NCI-H187 (cell line): ENCODE data around the gene ITGA2.
"Not testable (repeated sequence)": the region's sequence is repeated elsewhere in the genome, so short reads cannot be mapped to it uniquely, and the experiment has no call there.

Experiments used
- DNase-seq, 2 experiments: peaks; one replicate each; lab custom pipeline; 2025; lab: John Stamatoyannopoulos, UW

Gene ITGA2

DNA sequence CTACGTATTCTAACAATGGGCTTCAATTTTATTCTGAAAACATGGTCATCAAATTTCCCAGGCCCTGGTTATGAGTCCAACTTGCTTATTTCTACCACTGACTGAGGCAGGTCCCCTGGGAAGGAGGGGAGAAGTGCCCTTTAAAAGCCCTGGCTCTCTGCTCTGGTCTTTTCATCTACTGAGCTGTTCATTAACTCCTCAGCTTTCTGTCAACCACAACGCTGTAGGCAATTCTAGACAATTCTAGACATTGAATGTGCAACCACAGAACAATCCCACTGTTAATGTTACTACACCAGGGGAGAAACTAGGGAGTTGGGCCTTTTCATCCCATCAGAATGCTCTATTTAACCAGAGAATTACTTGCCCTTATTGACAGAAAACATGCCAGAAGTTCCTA lies 110.4 kb downstream of the ITGA2 start:
- DNase-seq: no peak

DNA sequence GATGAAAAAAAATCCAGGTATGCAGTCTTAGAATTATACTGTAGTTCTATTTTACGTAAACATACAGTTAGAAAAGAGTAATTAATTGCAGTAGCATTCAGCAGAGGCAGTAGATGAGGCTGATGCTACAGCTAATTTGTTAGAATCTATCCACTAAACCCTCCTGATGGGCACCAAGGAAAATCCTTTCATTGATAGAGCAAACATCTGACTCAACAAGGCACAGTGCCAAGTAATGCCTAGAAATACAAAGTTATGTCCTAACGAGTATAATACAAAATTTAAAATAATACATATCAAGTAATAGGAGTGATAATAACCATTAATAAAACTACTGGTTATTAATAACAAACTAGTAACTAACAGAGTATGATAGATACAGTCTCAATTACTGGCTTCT lies 111.5 kb downstream of the ITGA2 start:
- no peak for DNase-seq

GRCh38 chr5:53105611-53106300 lies 116.6 kb downstream of the ITGA2 start:
- DNase-seq: no peak

GRCh38 chr5:53109056-53109442 lies 119.9 kb downstream of the ITGA2 start:
- DNase-seq: no peak

DNA sequence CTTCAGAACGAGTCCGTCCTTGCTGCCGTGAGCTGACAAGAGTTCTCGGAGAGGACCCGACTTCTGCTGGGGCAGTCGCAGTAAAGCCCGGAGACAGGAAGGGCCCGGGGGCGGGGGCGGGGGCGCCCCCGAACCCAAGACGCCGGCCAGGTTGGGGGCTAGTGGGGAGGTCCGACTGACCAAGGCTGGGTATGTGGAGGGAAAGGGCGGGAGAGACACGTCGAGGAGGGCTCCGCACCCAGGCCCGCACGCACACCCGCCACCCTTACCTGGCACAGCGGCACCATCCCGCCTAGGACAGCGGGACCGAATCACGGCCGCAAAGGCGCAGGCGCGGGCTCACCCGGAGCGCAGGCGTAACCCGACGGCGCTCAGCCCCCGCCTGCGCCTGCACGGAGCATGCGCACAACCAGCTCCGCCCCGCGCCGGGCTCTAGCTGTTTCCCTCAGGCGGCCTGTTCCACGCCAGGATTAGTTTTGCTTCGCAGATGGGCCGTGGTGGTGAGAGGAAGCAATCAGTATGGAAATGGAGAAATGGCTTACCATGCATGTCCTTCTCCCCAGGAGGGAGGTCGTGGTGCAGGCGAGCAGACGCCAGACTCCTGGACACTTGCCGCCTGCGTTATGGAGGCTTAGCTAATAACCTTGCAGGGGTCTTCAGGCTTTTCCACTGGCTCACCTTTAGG lies 120.4 kb downstream of the ITGA2 start, which contains the start of gene MOCS2:
TSS of gene MOCS2 (minus strand) at position 315 of the 685 bp plus-strand sequence. CDS start 2,583 bp downstream, outside the sequence.
- DNase-seq: peak; percentile 85 to 89

- DNase-seq: no peak
Measured at GRCh38 chr5:53110156-53110555, 121.0 kb downstream of the ITGA2 start.

GRCh38 chr5:53111139-53111538 lies 122.0 kb downstream of the ITGA2 start:
- DNase-seq: no peak

DNA sequence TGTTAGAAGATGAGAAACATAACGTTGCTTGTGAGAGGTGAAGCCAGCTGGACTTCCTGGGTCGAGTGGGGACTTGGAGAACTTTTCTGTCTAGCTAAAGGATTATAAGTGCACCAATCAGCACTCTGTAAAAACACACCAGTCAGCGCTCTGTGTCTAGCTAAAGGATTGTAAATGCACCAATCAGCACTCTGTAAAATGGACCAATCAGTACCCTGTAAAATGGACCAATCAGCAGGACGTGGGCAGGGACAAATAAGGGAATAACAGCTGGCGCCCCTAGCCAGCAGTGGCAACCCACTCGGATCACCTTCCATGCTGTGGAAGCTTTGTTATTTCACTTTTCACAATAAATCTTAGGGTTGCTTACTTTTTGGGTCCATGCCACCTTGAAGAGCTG lies 123.2 kb downstream of the ITGA2 start:
- DNase-seq: not testable (repeated sequence)

DNA sequence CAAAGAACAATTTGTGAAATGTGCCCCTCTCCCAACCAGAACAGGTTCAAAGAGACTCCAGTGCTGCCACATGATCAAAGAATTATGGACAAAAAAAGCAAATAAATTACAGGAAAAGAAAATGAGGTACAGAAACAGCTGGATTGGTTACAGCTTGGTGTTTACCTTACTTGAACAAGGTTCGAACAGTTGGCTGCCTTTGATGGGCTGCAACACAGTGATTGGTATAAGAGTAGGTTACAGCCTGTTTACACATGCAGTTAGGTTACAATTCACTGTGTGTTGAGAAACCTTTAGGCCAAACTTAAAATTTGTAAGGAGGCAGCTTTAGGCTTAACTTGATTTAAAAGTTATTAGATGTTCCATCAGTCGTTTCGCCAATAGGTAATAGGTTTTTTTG lies 123.8 kb downstream of the ITGA2 start:
- DNase-seq: no peak

GRCh38 chr5:53113947-53114346 lies 124.8 kb downstream of the ITGA2 start:
- DNase-seq: no peak

- no peak for DNase-seq
Measured at GRCh38 chr5:53114988-53115387, 125.8 kb downstream of the ITGA2 start.

- no peak for DNase-seq
Measured at GRCh38 chr5:53116597-53116996, 127.4 kb downstream of the ITGA2 start.

DNA sequence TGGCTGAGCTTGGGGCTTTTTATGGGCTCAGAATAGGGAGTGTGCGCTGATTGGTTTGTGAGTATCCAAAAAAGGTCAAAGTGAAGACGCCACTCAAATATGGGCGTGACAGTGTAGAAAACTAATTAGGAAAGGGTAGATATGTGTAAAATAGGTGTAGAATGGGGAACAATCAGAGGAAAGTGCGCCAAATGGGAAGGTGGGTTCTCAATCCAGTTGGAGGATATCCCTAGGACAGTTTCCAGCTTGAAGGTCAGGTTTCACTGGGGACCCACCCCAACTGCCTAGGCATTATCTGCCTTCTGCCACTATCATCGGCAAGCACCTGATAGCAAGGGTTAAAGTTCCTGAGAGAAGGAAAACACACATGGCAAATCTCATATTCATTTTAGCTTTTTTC lies 129.7 kb downstream of the ITGA2 start:
- DNase-seq: no peak

- no peak for DNase-seq
Measured at GRCh38 chr5:53120165-53120564, 131.0 kb downstream of the ITGA2 start.

DNA sequence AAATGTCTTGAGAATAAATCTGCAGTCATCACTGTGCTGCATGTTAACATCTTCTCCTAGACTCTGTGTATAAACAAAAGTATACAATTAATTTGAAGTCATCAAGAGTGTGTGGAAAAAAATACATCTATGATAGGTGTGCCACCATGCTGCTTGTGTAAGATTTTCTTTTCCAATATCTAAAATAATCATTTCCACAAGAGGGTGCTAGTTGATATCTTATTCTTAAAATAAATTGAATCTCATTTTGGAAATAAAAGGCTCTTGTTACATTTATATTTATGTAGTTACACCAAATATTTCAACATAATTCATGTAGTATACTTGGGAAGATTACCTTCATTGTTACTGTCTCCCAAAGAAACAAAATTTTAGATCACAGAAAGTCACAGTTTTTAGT lies 134.6 kb downstream of the ITGA2 start:
- no peak for DNase-seq

GRCh38 chr5:53126521-53126920 lies 137.4 kb downstream of the ITGA2 start:
- no peak for DNase-seq

DNA sequence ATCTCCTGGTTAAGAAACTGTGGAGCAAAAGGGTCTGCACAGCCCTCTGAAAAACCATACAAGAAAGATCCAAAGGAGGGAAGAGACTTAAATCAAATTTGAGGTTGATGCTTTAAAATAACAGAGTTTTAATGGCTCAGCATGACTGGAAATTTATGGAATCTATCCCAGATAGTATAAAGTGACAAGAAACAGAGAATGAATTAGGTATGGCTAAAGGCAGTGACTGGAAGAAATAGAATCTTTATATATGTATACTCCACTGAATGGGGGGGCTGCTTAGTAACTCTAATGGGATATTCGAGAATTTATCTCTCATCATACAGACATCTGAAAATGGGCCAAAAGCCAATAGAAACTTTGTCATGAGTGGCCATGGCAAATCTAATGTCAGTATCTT lies 138.0 kb downstream of the ITGA2 start:
- DNase-seq: no peak

- no peak for DNase-seq
Measured at GRCh38 chr5:53128481-53128880, 139.3 kb downstream of the ITGA2 start.

GRCh38 chr5:53130266-53130665 lies 141.1 kb downstream of the ITGA2 start:
- DNase-seq: no peak

- DNase-seq: no peak
Measured at GRCh38 chr5:53133020-53133419, 143.9 kb downstream of the ITGA2 start.
